HFFc6 (cell line): Measurements from ENCODE around the gene CENPL. TPM values are rescaled to one million over a fixed set of nuclear protein-coding genes. Genes with fewer than 3 reads are reported as not detected.

ENCODE experiments used
- DNase-seq: peaks from one replicate; pipeline ENCODE4 v3.0.0-alpha.2; 2018
- H3K27ac Mint-ChIP-seq: 2 replicates; pipeline ENCODE4 v1.8.0; 2020; ENCODE audit warnings: mild to moderate bottlenecking, mixed read lengths
- H3K27me3 Mint-ChIP-seq: 2 replicates; pipeline ENCODE4 v1.8.0; 2021; ENCODE audit warnings: mild to moderate bottlenecking, moderate library complexity, mixed read lengths; ENCODE audit not compliant: insufficient read depth
- H3K36me3 Mint-ChIP-seq: 2 replicates; pipeline ENCODE4 v1.8.0; 2021; ENCODE audit warnings: low read depth, mixed read lengths
- H3K4me1 Mint-ChIP-seq: 2 replicates; pipeline ENCODE4 v1.8.0; 2020; ENCODE audit warnings: low read depth, mixed read lengths
- H3K4me3 Mint-ChIP-seq: 2 replicates; pipeline ENCODE4 v1.8.0; 2020; ENCODE audit warnings: mild to moderate bottlenecking, moderate library complexity, mixed read lengths
- H3K9me3 Mint-ChIP-seq: 2 replicates; pipeline ENCODE4 v1.8.0; 2020; ENCODE audit warnings: mild to moderate bottlenecking, mixed read lengths
- long read RNA-seq: library from polyadenylated mRNA; unstranded; transcript quantifications from one replicate; pipeline ENCODE4 v2.0.0, GENCODE V29; 2019
- total RNA-seq, 6 experiments: library from RNA; stranded (reverse); fragmentation: NEBNext Ultra II Directional; extraction: Animal tissue kit (Norgen Biotek cat#: 25700); gene quantifications; 2 replicates in 1 of 6; 3 replicates in 5 of 6; pipeline ENCODE4 v1.2.3, GENCODE V29; 2021
- TF ChIP-seq, protein P1 (sequence below): fragments of 200-600 bp; sonication (generic); IDR thresholded peaks from 2 replicates; pipeline ENCODE4 v1.5.0; 2021; ENCODE audit warnings: antibody characterized with exemption, mild to moderate bottlenecking

The CENPL gene, protein sequence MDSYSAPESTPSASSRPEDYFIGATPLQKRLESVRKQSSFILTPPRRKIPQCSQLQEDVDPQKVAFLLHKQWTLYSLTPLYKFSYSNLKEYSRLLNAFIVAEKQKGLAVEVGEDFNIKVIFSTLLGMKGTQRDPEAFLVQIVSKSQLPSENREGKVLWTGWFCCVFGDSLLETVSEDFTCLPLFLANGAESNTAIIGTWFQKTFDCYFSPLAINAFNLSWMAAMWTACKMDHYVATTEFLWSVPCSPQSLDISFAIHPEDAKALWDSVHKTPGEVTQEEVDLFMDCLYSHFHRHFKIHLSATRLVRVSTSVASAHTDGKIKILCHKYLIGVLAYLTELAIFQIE
- 10 to 100 TPM; 13.3 to 18.9 (median 15.9) TPM for total RNA-seq
- long read RNA-seq, partial matches to known transcripts, result 1 of 11 reads
- long read RNA-seq, other reads (novel, unspliced or antisense), result 4 of 11 reads

DNA sequence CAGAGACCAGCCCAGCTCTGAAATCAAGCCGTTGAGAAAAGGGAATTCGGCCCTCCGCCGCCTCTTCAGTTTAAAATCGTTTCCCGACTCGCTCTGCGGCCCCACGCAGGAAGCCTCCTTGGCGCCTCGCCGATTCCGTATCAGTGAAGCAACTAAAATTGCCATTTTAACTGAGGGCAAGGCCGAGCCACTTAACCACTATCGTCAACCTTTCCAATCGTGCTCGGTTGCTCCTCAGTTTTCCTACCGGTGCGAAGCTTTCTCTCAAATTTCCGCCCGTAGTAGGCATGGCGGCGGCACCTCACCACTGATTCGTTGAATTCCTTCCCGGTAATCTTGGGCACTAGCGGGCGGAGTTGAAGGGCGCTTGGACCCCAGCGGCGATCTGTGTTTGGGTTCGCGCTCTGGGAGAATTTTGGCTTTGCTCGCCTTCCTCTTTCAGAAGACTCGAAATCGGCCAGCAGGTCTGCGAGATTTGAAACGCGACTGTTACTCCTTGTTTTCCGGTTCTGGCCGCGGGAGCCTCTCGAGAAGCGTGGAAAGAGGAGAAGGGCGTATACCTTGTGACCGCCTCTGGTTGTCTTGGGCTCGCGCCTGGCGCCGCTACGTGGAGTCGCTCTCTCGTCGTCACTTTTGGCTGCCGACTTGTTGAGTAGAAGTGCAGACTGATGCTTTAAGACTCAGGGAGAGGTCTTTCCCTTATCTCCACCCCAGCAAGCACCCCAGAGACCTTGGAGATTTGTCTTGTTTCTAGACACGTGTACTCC, at the start of gene CENPL, which contains the start of gene DARS2:
Gene CENPL (minus strand): TSS at position 569 of the 767 bp plus-strand sequence. CDS start 13,584 bp downstream, outside the sequence.
Gene DARS2 (plus strand): TSS at position 359 of the 767 bp plus-strand sequence. CDS start 557 bp downstream, outside the sequence.
- peaks cover 1% of the 10 kb centered on the region; the same call in 1 of the 2 replicates for H3K27me3 Mint-ChIP-seq
- DNase-seq, result peak; percentile 98
- H3K9me3 Mint-ChIP-seq, result no peaks in the 10 kb centered on the region; the same call in 1 of the 2 replicates
- peaks cover 25% of the 10 kb centered on the region for H3K36me3 Mint-ChIP-seq
- TF ChIP-seq, protein P1, sequence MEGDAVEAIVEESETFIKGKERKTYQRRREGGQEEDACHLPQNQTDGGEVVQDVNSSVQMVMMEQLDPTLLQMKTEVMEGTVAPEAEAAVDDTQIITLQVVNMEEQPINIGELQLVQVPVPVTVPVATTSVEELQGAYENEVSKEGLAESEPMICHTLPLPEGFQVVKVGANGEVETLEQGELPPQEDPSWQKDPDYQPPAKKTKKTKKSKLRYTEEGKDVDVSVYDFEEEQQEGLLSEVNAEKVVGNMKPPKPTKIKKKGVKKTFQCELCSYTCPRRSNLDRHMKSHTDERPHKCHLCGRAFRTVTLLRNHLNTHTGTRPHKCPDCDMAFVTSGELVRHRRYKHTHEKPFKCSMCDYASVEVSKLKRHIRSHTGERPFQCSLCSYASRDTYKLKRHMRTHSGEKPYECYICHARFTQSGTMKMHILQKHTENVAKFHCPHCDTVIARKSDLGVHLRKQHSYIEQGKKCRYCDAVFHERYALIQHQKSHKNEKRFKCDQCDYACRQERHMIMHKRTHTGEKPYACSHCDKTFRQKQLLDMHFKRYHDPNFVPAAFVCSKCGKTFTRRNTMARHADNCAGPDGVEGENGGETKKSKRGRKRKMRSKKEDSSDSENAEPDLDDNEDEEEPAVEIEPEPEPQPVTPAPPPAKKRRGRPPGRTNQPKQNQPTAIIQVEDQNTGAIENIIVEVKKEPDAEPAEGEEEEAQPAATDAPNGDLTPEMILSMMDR, result no peak
- H3K27ac Mint-ChIP-seq, result peak within 1 kb of the TSS; percentile 99
- peaks cover 57% of the 10 kb centered on the region for H3K4me1 Mint-ChIP-seq
- peak within 1 kb of the TSS; percentile 98 for H3K4me3 Mint-ChIP-seq

DNA sequence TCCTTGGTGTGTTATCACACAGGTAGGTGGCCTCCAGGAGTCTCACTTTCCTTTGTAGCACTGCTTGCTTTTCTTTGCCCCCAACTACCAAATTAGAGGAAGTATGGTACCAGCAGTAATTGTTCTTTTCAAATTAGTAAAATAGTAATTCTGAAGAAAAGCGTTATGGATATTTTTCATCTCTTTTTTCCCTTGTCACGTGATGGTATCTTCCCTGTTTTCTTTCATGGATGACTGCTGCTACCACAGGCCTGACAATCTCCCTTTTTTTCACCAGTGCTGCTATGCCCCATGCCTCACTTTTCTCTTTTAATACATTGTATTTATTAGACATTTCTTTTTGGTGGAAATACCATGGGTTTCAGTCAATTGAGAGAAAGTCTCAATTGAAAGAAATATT, 46.8 kb upstream of the CENPL start:
- TF ChIP-seq, protein P1, result no peak
- no peak overlapping the region for H3K4me3 Mint-ChIP-seq
- H3K9me3 Mint-ChIP-seq, result peaks cover 14% of the 10 kb centered on the region
- H3K4me1 Mint-ChIP-seq, result peaks cover 31% of the 10 kb centered on the region
- H3K36me3 Mint-ChIP-seq, result peaks cover 34% of the 10 kb centered on the region
- H3K27ac Mint-ChIP-seq, result no peak overlapping the region
- peaks cover 13% of the 10 kb centered on the region for H3K27me3 Mint-ChIP-seq
- no peak for DNase-seq

DNA sequence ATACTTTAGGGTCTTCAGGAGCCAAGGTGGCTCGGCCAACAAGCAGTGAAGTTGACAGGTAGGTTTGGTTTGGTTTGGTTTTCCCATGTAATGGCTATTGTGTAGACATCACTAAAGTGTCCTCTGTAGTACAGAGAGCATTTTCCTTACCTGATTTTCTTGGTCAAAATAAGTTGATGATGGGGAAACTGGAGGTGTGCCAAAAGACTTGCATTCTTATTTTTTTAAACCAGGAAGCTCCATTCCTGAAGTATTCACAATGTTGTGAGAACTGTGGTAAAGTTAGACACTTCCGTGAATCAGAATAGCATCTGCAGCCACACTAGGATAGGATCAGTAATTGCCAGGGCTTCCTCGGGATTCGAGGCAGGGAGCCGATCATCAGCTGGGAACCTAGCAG, 46.4 kb upstream of the CENPL start:
- H3K4me3 Mint-ChIP-seq, result no peak overlapping the region
- TF ChIP-seq, protein P1, result no peak
- peaks cover 18% of the 10 kb centered on the region for H3K9me3 Mint-ChIP-seq
- DNase-seq, result no peak
- H3K4me1 Mint-ChIP-seq, result peaks cover 36% of the 10 kb centered on the region
- H3K27me3 Mint-ChIP-seq, result peaks cover 13% of the 10 kb centered on the region
- H3K36me3 Mint-ChIP-seq, result peaks cover 38% of the 10 kb centered on the region
- H3K27ac Mint-ChIP-seq, result no peak overlapping the region

DNA sequence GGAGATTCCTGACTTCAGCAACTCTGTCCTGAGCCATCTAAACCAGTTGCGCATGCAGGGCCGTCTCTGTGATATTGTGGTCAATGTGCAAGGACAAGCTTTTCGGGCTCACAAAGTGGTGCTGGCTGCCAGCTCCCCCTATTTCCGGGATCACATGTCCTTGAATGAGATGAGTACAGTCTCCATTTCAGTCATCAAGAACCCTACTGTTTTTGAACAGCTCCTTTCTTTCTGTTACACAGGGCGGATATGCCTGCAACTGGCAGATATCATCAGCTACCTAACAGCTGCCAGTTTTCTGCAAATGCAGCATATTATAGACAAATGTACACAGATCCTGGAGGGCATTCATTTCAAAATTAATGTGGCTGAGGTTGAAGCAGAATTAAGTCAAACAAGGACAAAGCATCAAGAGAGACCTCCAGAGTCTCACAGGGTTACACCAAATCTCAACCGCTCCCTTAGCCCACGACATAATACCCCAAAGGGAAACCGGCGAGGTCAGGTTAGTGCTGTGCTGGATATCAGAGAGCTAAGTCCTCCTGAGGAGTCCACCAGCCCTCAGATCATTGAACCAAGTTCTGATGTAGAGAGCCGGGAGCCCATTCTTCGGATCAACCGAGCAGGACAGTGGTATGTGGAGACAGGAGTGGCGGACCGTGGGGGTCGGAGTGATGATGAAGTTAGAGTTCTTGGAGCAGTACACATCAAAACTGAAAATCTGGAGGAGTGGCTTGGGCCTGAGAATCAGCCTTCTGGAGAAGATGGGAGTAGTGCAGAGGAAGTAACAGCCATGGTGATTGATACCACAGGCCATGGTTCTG, 45.8 kb upstream of the CENPL start:
- Mint-ChIP-seq H3K27me3 (peaks cover 15% of the 10 kb centered on the region), H3K27ac (no peak overlapping the region), H3K36me3 (peaks cover 45% of the 10 kb centered on the region), H3K4me3 (no peak overlapping the region), H3K4me1 (peaks cover 42% of the 10 kb centered on the region), H3K9me3 (peaks cover 18% of the 10 kb centered on the region)
- TF ChIP-seq, protein P1, result no peak
- no peak for DNase-seq

DNA sequence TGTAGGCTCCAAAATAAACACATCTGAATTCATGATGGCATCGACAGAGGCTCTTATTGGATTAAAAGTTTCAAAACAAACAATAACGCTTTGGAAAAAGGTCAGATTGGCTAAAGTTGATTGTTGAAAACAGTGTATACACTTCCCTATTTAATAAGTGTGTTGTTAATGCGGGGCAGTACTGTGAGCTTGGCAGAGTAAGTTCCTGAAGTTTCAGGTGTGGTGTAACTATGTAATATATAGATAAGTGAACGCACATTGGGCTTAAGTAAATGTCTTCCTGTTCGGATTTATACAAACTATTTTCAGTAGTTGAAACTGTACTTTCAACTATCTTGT, 44.3 kb upstream of the CENPL start:
- peaks cover 59% of the 10 kb centered on the region for H3K36me3 Mint-ChIP-seq
- TF ChIP-seq, protein P1, result no peak

More for the DNA sequence above, 44.3 kb upstream of the CENPL start:
- Mint-ChIP-seq H3K4me3 (peak overlapping the region; percentile 99), H3K27ac (peak overlapping the region; percentile 97), H3K9me3 (peaks cover 18% of the 10 kb centered on the region), H3K27me3 (peaks cover 22% of the 10 kb centered on the region), H3K4me1 (peaks cover 57% of the 10 kb centered on the region)
- DNase-seq, result no peak
